Measurements from ENCODE around the gene ZDHHC14.
"Not testable (repeated sequence)": the region's sequence is repeated elsewhere in the genome, so short reads cannot be mapped to it uniquely, and the experiment has no call there.

Gene ZDHHC14

DNA sequence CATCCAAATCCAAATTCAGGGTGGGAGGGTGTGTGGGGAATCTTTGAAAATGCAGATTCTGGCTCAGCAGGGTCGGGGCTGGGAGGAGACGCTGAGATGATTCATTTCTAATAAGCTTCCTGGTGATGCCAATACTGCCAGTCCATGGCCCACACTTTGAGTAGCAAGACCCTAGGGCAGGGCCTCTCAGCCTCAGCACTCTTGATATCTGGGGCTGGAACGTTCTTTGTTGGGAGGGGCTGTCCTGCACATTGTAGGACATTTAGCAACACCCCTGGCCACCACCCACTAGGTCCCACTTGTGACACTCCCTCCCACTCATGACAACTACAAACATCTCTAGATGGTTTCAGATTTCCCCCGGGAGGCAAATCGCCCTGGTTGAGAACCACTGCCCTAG is 191.0 kb downstream of the ZDHHC14 start:
- no peak for DNase-seq (ENCODE audit: low spot score)

DNA sequence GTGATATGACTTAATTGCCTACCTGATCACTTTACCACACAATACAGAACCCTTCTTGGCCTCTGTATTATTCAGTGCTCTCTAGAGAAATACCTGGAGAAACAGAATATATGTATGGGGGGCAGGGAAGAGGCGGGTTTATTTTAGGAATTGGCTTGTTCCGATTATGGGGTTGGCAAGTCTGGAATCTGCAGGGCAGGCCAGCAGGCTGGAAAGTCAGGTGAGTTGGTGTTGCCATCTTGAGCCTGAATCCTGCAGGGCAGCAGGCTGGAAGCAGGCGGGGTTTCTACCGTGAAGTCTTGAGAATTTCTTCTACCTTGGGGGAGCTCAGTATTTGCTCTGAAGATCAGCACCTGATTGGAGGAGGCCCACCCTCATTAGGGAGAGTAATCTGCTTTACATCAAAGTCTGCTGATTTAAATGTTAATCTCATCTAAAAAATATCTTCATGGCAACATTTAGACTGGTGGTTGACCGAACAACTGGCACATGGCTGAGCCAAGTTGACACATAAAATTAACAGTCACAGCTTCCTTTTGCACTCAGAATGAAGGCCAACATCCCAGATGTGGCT is 193.9 kb downstream of the ZDHHC14 start:
- DNase-seq (ENCODE audit: low spot score): no peak

- DNase-seq (ENCODE audit: low spot score): no peak
Measured at GRCh38 chr6:157575436-157576145, 194.6 kb downstream of the ZDHHC14 start.

DNA sequence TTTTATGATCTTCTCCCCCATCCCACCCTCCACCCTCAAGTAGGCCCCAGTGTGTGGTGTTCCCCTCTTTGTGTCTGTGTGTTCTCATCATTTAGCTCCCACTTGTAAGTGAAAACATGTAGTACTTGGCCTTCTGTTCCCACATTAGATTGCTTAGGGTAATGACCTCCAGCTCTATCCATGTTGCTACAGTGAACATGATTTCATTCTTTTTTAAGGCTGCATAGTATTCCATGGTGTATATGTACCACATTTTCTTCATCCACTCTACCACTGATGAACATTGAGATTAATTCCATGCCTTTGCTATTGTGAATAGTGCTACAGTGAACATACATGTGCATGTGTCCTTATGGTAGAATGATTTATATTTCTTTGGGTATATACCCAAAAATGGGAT is 196.0 kb downstream of the ZDHHC14 start:
- DNase-seq (ENCODE audit: low spot score): not testable (repeated sequence)

DNA sequence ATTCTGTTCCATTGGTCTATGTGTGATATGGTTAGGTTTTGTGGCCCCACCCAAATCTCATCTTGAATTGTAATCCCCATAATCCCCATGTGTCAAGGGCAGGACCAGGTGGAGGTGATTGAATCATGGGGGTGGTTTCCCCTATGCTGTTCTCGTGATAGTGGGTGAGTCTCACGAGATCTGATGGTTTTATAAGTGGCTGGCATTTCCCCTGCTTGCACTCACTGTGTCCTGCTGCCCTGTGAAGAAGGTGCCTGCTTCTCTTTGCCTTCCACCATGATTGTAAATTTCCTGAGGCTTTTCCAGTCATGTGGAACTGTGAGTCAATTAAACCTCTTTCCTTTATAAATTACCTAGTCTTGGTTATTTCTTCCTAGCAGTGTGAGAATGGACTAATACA is 197.5 kb downstream of the ZDHHC14 start:
- not testable (repeated sequence) for DNase-seq (ENCODE audit: low spot score)

- DNase-seq (ENCODE audit: low spot score): no peak
Measured at GRCh38 chr6:157579467-157580031, 198.6 kb downstream of the ZDHHC14 start.

- DNase-seq (ENCODE audit: low spot score): no peak
Measured at GRCh38 chr6:157584036-157584435, 203.0 kb downstream of the ZDHHC14 start.

DNA sequence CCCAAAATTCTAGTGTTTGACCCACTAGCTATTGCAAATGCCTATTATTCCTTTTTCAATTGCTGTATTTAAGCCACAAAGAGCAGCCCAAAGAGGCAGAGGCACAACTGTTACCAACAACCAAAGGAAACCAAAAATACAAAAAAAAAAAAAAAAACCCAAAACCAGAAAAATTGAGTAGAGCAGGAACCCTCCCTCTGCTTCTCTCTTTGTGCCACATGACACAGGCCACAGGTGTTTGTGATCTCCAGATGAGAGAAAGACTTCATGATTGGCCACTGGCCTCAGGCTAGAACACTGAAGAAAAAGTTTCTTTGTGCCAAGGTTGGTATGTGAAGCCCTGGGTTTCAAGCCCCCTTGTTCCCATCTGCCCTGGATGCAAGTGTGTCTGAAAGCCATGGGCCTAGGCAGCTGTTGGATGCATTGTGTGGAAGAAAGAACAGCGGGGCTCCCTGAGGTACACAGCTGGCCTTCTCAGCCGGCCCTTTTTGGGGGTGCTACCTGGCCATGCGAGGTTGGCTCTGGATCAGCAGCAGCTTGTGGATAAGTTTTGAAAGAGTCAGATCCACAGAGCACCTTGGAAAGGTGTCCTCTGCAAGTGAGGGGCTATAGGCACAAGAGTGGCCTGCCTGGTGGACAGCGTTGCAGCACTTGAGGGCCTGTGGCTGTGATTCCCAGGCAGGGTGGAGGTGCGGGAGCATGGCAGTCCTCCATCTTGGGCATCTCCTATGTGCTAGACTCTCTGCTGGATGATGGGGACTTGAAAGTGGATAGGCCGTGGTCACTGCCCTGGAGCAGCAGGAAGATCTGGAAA is 204.5 kb downstream of the ZDHHC14 start:
- DNase-seq (ENCODE audit: low spot score): no peak

GRCh38 chr6:157586088-157586414 is 205.1 kb downstream of the ZDHHC14 start:
- DNase-seq (ENCODE audit: low spot score): no peak

DNA sequence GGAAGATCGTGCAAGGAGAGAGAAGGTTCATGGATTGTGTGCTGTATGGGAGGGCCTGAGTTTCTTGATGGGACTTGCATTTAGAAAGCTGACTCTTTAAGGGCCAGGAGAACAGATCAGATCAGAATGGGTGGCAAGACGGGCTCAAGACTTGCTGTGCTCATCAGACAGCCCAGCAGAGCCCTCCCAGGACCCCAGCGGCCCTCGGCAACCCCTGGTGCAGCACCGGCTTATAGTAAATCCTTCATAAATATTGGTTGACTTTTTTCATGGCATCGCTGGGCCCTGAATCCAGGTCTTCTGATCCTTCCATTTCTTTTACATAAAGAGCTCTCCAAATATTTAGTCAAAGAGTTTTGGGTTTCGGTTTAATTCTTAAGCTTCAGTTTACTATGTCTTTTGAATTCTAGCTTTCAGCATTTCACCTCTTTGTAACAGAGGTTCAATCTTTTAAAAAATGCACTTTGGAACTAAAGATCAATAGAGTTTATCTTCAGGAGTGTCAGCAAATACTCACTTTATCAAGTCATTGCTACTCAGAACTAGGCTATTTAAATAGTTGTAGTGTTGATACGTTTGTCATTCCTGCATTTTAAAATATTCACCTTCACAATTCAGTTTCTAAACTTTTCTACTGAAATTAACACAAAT is 205.6 kb downstream of the ZDHHC14 start:
- no peak for DNase-seq (ENCODE audit: low spot score)

- no peak for DNase-seq (ENCODE audit: low spot score)
Measured at GRCh38 chr6:157587127-157587926, 206.3 kb downstream of the ZDHHC14 start.

GRCh38 chr6:157590654-157591053 is 209.7 kb downstream of the ZDHHC14 start:
- DNase-seq (ENCODE audit: low spot score): not testable (repeated sequence)

DNA sequence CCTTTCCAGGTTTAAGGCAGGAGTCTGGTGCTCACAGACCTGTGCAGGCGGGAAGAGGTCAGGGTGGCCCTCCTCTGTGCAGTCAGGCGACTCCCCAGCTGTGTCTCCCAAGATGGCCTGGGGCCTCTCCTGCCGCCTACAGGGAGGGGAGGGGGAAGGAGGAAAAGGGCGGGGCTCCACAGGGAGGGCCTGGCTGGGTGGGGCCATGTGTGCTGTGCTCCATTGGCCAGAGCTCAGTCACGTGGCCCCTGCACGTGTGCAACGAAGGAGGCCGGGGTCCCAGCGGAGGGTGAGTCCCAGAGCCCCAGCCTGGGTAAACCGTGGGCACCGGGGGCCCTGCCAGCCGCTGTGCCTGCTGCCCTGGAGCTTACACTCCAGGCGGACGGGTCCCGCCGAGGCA is 211.6 kb downstream of the ZDHHC14 start:
- no peak for DNase-seq (ENCODE audit: low spot score)

DNA sequence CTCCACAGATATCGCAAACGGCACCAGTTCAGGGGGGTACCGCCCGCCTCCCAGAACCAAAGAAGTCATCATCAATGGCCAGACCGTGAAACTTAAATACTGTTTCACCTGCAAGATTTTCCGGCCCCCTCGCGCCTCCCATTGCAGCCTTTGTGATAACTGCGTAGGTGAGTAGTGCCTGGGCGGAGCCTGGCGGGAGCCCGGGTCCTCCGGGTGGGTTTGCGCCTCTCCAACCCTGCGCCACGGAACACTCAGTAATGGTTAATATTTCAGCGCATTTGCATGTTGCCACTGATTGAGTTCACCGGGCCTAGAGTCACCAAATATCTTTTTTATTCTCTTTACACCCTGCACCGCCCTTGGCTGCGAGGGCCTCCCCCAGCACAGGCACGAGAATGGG is 212.0 kb downstream of the ZDHHC14 start:
- no peak for DNase-seq (ENCODE audit: low spot score)

DNA sequence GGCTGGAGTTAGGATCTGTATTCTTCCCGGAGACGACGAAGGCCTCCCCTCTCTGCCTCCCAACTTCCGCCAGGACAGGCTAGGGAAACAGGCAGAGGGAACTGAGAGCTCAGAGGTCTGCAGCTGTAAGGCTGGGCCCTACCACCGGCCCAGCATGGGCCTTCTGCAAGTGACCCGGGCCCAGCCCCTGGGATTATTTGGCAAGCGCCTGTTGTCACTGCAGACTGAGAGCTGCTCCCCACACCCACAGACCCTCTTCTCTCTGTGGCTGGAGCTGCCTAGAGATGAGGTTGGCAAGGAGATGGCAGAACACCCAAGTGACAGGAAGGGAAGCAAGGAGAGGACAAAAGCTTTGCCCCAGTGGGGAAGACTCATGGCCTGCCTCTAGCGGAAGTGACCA is 212.6 kb downstream of the ZDHHC14 start:
- no peak for DNase-seq (ENCODE audit: low spot score)

DNA sequence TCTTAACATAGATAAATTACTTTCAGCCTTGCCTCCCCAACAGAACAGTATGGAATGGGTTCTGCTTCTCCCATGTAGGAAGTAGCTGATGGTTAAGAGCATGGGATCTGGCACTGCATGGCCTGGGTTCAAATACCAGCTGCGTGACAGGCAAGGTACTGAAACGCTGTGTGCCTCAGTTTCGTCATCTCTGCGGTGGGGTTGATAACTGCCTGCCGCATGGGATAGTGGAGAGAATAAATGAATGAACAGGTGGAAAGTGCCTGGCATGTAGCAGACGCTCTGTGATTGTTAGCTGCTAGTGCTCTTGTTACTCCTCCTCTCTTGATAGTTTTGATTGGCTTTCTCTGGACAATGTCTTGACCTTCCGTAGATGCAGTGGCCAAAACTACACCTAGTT is 213.3 kb downstream of the ZDHHC14 start:
- no peak for DNase-seq (ENCODE audit: low spot score)

DNA sequence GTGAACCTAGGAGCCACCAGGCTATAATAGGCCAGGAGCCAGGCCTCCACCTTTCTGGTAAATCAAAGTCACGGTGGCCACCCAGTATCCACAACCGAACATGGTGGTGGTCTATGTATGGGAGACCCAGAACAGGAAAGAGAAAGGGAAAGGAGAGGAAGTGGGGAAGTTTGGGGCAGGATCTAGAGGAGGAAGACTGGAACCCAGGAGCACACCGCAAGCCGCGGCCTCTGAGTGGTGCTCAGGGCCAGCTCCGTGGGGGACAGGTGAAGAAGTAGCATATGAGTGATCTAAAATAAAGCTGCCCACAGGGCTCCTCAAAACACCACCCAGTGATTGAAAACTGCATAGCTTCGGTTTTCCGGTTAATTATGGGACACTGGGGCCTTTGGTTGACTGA is 214.8 kb downstream of the ZDHHC14 start:
- no peak for DNase-seq (ENCODE audit: low spot score)

DNA sequence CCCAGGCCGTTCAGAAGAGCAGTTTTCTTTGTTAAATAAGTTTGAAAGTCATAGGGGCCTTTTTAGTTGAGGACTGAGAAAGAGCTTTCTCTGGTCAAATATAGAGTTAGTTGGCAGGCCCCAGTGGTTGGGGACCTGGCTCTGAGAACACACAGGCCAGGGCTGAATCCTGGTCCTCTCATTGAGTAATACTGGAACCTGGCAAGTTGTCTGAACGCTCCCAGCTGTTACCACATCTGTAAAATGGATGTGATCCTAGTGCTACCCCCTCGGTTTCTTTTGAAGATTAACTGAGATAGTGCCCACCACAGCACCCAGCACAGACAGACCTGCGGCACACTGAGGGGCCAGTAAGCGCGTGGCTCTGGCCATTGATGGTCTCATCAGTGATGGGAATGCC is 215.5 kb downstream of the ZDHHC14 start:
- no peak for DNase-seq (ENCODE audit: low spot score)

- no peak for DNase-seq (ENCODE audit: low spot score)
Measured at GRCh38 chr6:157596886-157597285, 215.9 kb downstream of the ZDHHC14 start.

GRCh38 chr6:157597461-157598312 is 216.7 kb downstream of the ZDHHC14 start:
- peak; percentile 12 for DNase-seq (ENCODE audit: low spot score)

DNA sequence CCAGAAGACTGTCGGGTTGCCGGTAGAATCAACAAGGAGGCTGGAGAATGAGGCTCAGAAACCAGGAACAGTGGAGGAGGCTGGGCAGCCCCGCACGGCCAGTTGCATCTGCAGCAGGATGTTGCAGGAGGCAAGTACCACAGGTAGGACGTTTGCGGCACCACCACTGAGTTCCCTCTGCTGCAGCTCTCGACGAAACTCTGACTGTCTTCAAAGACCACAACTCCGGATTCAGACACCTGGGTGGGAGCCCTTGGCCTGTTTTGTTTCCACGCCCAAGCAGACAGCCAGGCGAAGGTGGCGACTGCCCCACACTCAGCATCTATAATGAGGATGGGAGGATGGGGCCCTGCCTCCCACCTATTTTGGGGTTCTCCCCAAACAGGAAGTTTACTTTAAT is 218.2 kb downstream of the ZDHHC14 start:
- DNase-seq (ENCODE audit: low spot score): no peak
